GM18526 (cell line): Measurements from ENCODE around the gene PEDS1.

Source experiments
- POLR2A ChIP-seq: IDR thresholded peaks from 3 replicates; pipeline ENCODE4 v1.6.1; 2011; ENCODE audit not compliant: insufficient read length; ENCODE audit errors: extremely low read depth

PEDS1 gene

GRCh38 chr20:50130995-50131394 lies 22.5 kb downstream of the PEDS1 start:
- TF ChIP-seq POLR2A, result no peak

- TF ChIP-seq POLR2A, result no peak
Measured at GRCh38 chr20:50130356-50130723, 23.2 kb downstream of the PEDS1 start.

- TF ChIP-seq POLR2A, result no peak
Measured at GRCh38 chr20:50129662-50130355, 23.7 kb downstream of the PEDS1 start.

GRCh38 chr20:50128520-50128905 lies 25.0 kb downstream of the PEDS1 start:
- no peak for TF ChIP-seq POLR2A

GRCh38 chr20:50127587-50128519 lies 25.7 kb downstream of the PEDS1 start:
- no peak for TF ChIP-seq POLR2A

GRCh38 chr20:50126662-50127061 lies 26.9 kb downstream of the PEDS1 start:
- no peak for TF ChIP-seq POLR2A

GRCh38 chr20:50125279-50125678 lies 28.2 kb downstream of the PEDS1 start:
- no peak for TF ChIP-seq POLR2A

GRCh38 chr20:50124496-50124895 lies 29.0 kb downstream of the PEDS1 start:
- no peak for TF ChIP-seq POLR2A

GRCh38 chr20:50123418-50123817 lies 30.1 kb downstream of the PEDS1 start:
- TF ChIP-seq POLR2A, result no peak

- TF ChIP-seq POLR2A, result no peak
Measured at GRCh38 chr20:50122763-50123162, 30.8 kb downstream of the PEDS1 start.

- no peak for TF ChIP-seq POLR2A
Measured at GRCh38 chr20:50121858-50122271, 31.7 kb downstream of the PEDS1 start.

- no peak for TF ChIP-seq POLR2A
Measured at GRCh38 chr20:50120935-50121693, 32.4 kb downstream of the PEDS1 start.

- TF ChIP-seq POLR2A, result no peak
Measured at GRCh38 chr20:50118203-50118602, 35.3 kb downstream of the PEDS1 start.

- TF ChIP-seq POLR2A, result no peak
Measured at GRCh38 chr20:50116368-50116999, 37.0 kb downstream of the PEDS1 start.
